HG03280 (cell line): ENCODE measurements around the gene TSNAX.
A peak's percentile ranks its signal among the peaks of the same experiment; 100 is the strongest.
"Not testable (repeated sequence)": the region's sequence is repeated elsewhere in the genome, so short reads cannot be mapped to it uniquely, and the experiment has no call there.

Experiments
- ATAC-seq: cut with Tn5 transposase; IDR thresholded peaks from one replicate; pipeline ENCODE4 v1.9.1; 2021; ENCODE audit warnings: mild to moderate bottlenecking, moderate library complexity; ENCODE audit not compliant: unreplicated experiment

The TSNAX gene

GRCh38 chr1:231528172-231529029 is at the start of gene TSNAX:
Gene TSNAX (plus strand): TSS chr1:231528669. CDS start chr1:231528811, 142 bp downstream.
- ATAC-seq: peak; percentile 98

- ATAC-seq: no peak
Observed at GRCh38 chr1:231478811-231479210, 49.7 kb upstream of the TSNAX start.

- no peak for ATAC-seq
Observed at GRCh38 chr1:231480008-231480407, 48.5 kb upstream of the TSNAX start.

- no peak for ATAC-seq
Observed at GRCh38 chr1:231481289-231481688, 47.2 kb upstream of the TSNAX start.

- ATAC-seq: no peak
Observed at GRCh38 chr1:231485029-231485784, 43.3 kb upstream of the TSNAX start.

- no peak for ATAC-seq
Observed at GRCh38 chr1:231487019-231487418, 41.5 kb upstream of the TSNAX start.

GRCh38 chr1:231487910-231488309 is 40.6 kb upstream of the TSNAX start:
- ATAC-seq: no peak

GRCh38 chr1:231493421-231494185 is 34.9 kb upstream of the TSNAX start:
- ATAC-seq: no peak

- ATAC-seq: no peak
Observed at GRCh38 chr1:231494439-231495110, 33.9 kb upstream of the TSNAX start.

GRCh38 chr1:231497629-231498152 is 30.8 kb upstream of the TSNAX start:
- ATAC-seq: no peak

GRCh38 chr1:231499148-231499763 is 29.2 kb upstream of the TSNAX start:
- ATAC-seq: no peak

- no peak for ATAC-seq
Observed at GRCh38 chr1:231500666-231501065, 27.8 kb upstream of the TSNAX start.

- ATAC-seq: not testable (repeated sequence)
Observed at GRCh38 chr1:231503168-231503567, 25.3 kb upstream of the TSNAX start.

GRCh38 chr1:231507476-231508355 is 20.8 kb upstream of the TSNAX start:
- ATAC-seq: peak; percentile 60

GRCh38 chr1:231508497-231508896 is 20.0 kb upstream of the TSNAX start:
- no peak for ATAC-seq

- ATAC-seq: no peak
Observed at GRCh38 chr1:231508941-231509340, 19.5 kb upstream of the TSNAX start.

GRCh38 chr1:231512147-231512698 is 16.2 kb upstream of the TSNAX start:
- ATAC-seq: peak; percentile 45

GRCh38 chr1:231515748-231516147 is 12.7 kb upstream of the TSNAX start:
- ATAC-seq: no peak

GRCh38 chr1:231517076-231517475 is 11.4 kb upstream of the TSNAX start:
- ATAC-seq: no peak
